ENCODE results near the gene COBLL1.

Gene COBLL1

GRCh38 chr2:164818149-164819136 lies 23.2 kb downstream of the COBLL1 start:
- DNase-seq (ENCODE audit: low spot score) = no peak

- DNase-seq (ENCODE audit: low spot score) = no peak
These were observed 24.7 kb downstream of the COBLL1 start for GRCh38 chr2:164816900-164817299.

GRCh38 chr2:164816046-164816445 lies 25.6 kb downstream of the COBLL1 start:
- no peak for DNase-seq (ENCODE audit: low spot score)

- no peak for DNase-seq (ENCODE audit: low spot score)
These were observed 26.4 kb downstream of the COBLL1 start for GRCh38 chr2:164815071-164815793.

- DNase-seq (ENCODE audit: low spot score) = no peak
These were observed 28.1 kb downstream of the COBLL1 start for GRCh38 chr2:164813535-164813934.

- DNase-seq (ENCODE audit: low spot score) = no peak
These were observed 29.2 kb downstream of the COBLL1 start for GRCh38 chr2:164812378-164812777.

- no peak for DNase-seq (ENCODE audit: low spot score)
These were observed 29.8 kb downstream of the COBLL1 start for GRCh38 chr2:164811819-164812218.

GRCh38 chr2:164810843-164811242 lies 30.8 kb downstream of the COBLL1 start:
- DNase-seq (ENCODE audit: low spot score) = no peak

GRCh38 chr2:164808776-164809175 lies 32.8 kb downstream of the COBLL1 start:
- no peak for DNase-seq (ENCODE audit: low spot score)

- DNase-seq (ENCODE audit: low spot score) = peak; percentile 62
These were observed 37.7 kb downstream of the COBLL1 start for GRCh38 chr2:164803776-164804466.

GRCh38 chr2:164802095-164802707 lies 39.4 kb downstream of the COBLL1 start:
- DNase-seq (ENCODE audit: low spot score) = peak; percentile 20

- DNase-seq (ENCODE audit: low spot score) = no peak
These were observed 41.1 kb downstream of the COBLL1 start for GRCh38 chr2:164800572-164800971.

- DNase-seq (ENCODE audit: low spot score) = no peak
These were observed 44.0 kb downstream of the COBLL1 start for GRCh38 chr2:164797627-164798026.

GRCh38 chr2:164796999-164797398 lies 44.6 kb downstream of the COBLL1 start:
- DNase-seq (ENCODE audit: low spot score) = no peak

GRCh38 chr2:164794432-164795231 lies 47.0 kb downstream of the COBLL1 start:
- DNase-seq (ENCODE audit: low spot score) = peak; percentile 57

- no peak for DNase-seq (ENCODE audit: low spot score)
These were observed 47.6 kb downstream of the COBLL1 start for GRCh38 chr2:164794016-164794415.

- no peak for DNase-seq (ENCODE audit: low spot score)
These were observed 48.1 kb downstream of the COBLL1 start for GRCh38 chr2:164793529-164793928.

- no peak for DNase-seq (ENCODE audit: low spot score)
These were observed 49.1 kb downstream of the COBLL1 start for GRCh38 chr2:164792316-164793170.

GRCh38 chr2:164789968-164790367 lies 51.7 kb downstream of the COBLL1 start:
- DNase-seq (ENCODE audit: low spot score) = no peak

GRCh38 chr2:164786787-164787186 lies 54.8 kb downstream of the COBLL1 start:
- DNase-seq (ENCODE audit: low spot score) = no peak
